HepG2 (cell line): ENCODE results near the gene C1RL. TPM values are rescaled to one million over a fixed set of nuclear protein-coding genes. Genes with fewer than 3 reads are reported as not detected.

Experiments
- EP300 ChIP-seq, 3 experiments: sonication (generic) in 1 of 3; formaldehyde crosslinking in 1 of 3; IDR thresholded peaks; 2 replicates each; pipeline versions ENCODE4 v1.5.1 to v1.6.1; 2011 to 2020; ENCODE audit warnings: low read depth in 2 of 3, low read length in 2 of 3, borderline replicate concordance in 1 of 3, improper control_type of control experiment in 1 of 3, mild to moderate bottlenecking in 1 of 3, missing genetic modification reagents in 1 of 3, moderate library complexity in 1 of 3
- HMGXB4 ChIP-seq, 2 experiments: sonication (generic) in 1 of 2; formaldehyde crosslinking in 1 of 2; IDR thresholded peaks; 2 replicates each; pipeline versions ENCODE4 v1.4.0 to v1.6.1; 2018 to 2020; ENCODE audit warnings: missing genetic modification reagents in 2 of 2, borderline replicate concordance in 1 of 2, low read depth in 1 of 2, mild to moderate bottlenecking in 1 of 2, missing biosample characterization in 1 of 2
- NONO ChIP-seq, 2 experiments: fragments of 450-650 bp in 1 of 2; sonication (generic) in 1 of 2; formaldehyde crosslinking in 1 of 2; IDR thresholded peaks in 1 of 2; conservative IDR thresholded peaks in 1 of 2; 2 replicates each; pipeline versions ENCODE4 v1.6.1 to v1.8.0; 2017 to 2022; ENCODE audit warnings: mild to moderate bottlenecking in 1 of 2, missing genetic modification reagents in 1 of 2, moderate library complexity in 1 of 2
- RAD21 ChIP-seq: fragments of 450-650 bp; formaldehyde crosslinking; IDR thresholded peaks from 2 replicates; pipeline ENCODE4 v1.5.0; 2020; ENCODE audit warnings: mild to moderate bottlenecking
- SRF ChIP-seq: IDR thresholded peaks from 2 replicates; pipeline ENCODE4 v1.6.1; 2011; ENCODE audit warnings: mild to moderate bottlenecking, low read depth, low read length, moderate library complexity
- STAG1 ChIP-seq: sonication (generic); formaldehyde crosslinking; IDR thresholded peaks from 2 replicates; pipeline ENCODE4 v1.4.0; 2020; ENCODE audit warnings: missing genetic modification reagents
- TGIF2 ChIP-seq: IDR thresholded peaks from 2 replicates; pipeline ENCODE4 v1.6.1; 2016; ENCODE audit warnings: control low read depth, missing compliant biosample characterization
- ZFP36 ChIP-seq: fragments of 150-350 bp; IDR thresholded peaks from 2 replicates; pipeline ENCODE4 v1.6.1; 2018; ENCODE audit warnings: borderline replicate concordance, low read length, low read depth; ENCODE audit not compliant: partially characterized antibody
- polyA plus RNA-seq, 8 experiments: library from polyadenylated mRNA; depleted of rRNA in 3 of 8; stranded (reverse) in 7 of 8; unstranded in 1 of 8; fragments of >200 nt; fragmentation: Illumina TruSeq in 4 of 8; extraction: Trizol in 4 of 8; gene quantifications; 2 replicates each; pipeline versions ENCODE4 v1.2.1 to v1.2.3, GENCODE V29; 2011 to 2016; ENCODE audit warnings: low read depth in 4 of 8, missing spikeins in 1 of 8, mixed read lengths in 1 of 8; ENCODE audit not compliant: insufficient read depth in 1 of 8
- total RNA-seq, 5 experiments: library from RNA; depleted of rRNA; stranded (reverse); fragments of >200 nt; fragmentation: Illumina TruSeq; extraction: Trizol; gene quantifications; 2 replicates each; pipeline ENCODE4 v1.2.3, GENCODE V29; 2016; ENCODE audit warnings: low read depth in 1 of 5
- TF ChIP-seq, protein P1 (sequence below): sonication (generic); formaldehyde crosslinking; IDR thresholded peaks from 2 replicates; pipeline ENCODE4 v1.5.0; 2020; ENCODE audit warnings: mild to moderate bottlenecking, missing genetic modification reagents, moderate library complexity
- TF ChIP-seq, protein P2 (sequence below): sonication (generic); formaldehyde crosslinking; IDR thresholded peaks from 2 replicates; pipeline ENCODE4 v1.4.0; 2020; ENCODE audit warnings: mild to moderate bottlenecking, missing genetic modification reagents

Gene C1RL
- total and polyA plus RNA-seq, 2 of the 13 experiments (the other 11 are each of a cell fraction or from before 2014, with no cell fraction given): 28.9 to 53.1 TPM

- TF ChIP-seq, protein P1, sequence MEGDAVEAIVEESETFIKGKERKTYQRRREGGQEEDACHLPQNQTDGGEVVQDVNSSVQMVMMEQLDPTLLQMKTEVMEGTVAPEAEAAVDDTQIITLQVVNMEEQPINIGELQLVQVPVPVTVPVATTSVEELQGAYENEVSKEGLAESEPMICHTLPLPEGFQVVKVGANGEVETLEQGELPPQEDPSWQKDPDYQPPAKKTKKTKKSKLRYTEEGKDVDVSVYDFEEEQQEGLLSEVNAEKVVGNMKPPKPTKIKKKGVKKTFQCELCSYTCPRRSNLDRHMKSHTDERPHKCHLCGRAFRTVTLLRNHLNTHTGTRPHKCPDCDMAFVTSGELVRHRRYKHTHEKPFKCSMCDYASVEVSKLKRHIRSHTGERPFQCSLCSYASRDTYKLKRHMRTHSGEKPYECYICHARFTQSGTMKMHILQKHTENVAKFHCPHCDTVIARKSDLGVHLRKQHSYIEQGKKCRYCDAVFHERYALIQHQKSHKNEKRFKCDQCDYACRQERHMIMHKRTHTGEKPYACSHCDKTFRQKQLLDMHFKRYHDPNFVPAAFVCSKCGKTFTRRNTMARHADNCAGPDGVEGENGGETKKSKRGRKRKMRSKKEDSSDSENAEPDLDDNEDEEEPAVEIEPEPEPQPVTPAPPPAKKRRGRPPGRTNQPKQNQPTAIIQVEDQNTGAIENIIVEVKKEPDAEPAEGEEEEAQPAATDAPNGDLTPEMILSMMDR: peak; percentile 71
- TF ChIP-seq EP300 (IDR thresholded peaks at IDR 0.05; ENCODE audit: low read depth in 2 of 2, low read length in 2 of 2) (no peak), EP300 (CRISPR knock-in tag; IDR thresholded peaks at IDR 0.05; ENCODE audit: borderline replicate concordance) (no peak), ZFP36 (no peak), STAG1 (CRISPR knock-in tag) (peak; percentile 71), RAD21 (CRISPR knock-in tag) (peak; percentile 25; the same call in 1 of the 2 replicates), SRF (no peak), TGIF2 (CRISPR knock-in tag) (no peak), HMGXB4 (CRISPR knock-in tag; IDR thresholded peaks at IDR 0.05; ENCODE audit: borderline replicate concordance in 1 of 2, low read depth in 1 of 2) (0 out of 4 replicates have a peak, but pooled peaks of 1 of the 2 experiments have one; percentile 25), NONO (IDR thresholded peaks at IDR 0.05) (no peak), NONO (CRISPR knock-in tag; conservative IDR thresholded peaks at IDR 0.05) (no peak)
- TF ChIP-seq, protein P2, sequence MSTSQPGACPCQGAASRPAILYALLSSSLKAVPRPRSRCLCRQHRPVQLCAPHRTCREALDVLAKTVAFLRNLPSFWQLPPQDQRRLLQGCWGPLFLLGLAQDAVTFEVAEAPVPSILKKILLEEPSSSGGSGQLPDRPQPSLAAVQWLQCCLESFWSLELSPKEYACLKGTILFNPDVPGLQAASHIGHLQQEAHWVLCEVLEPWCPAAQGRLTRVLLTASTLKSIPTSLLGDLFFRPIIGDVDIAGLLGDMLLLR: no peak
These were observed 4.4 kb upstream of the C1RL start (continued) for GRCh38 chr12:7113389-7113871.
